Ovary (tissue), 9 donors: ENCODE results near the gene KIF6. TPM values are rescaled to one million over a fixed set of nuclear protein-coding genes. Genes with fewer than 3 reads are reported as not detected.

Source experiments
- DNase-seq, 5 donors: peaks; one replicate each; pipeline ENCODE4 v3.0.0-alpha.2; 2019 to 2020
- H3K27ac ChIP-seq, 2 donors: fragments of 200-600 bp; one replicate each; pipeline versions ENCODE4 v1.5.1 to v1.8.0; 2019 to 2022
- H3K27me3 ChIP-seq: fragments of 200-600 bp; one replicate; pipeline ENCODE4 v1.8.0; 2022
- H3K36me3 ChIP-seq: fragments of 200-600 bp; sonication (generic); one replicate; pipeline ENCODE4 v1.5.1; 2019
- H3K4me1 ChIP-seq: one replicate; pipeline ENCODE4 v1.8.1; 2013; ENCODE audit warnings: mild to moderate bottlenecking, moderate library complexity; ENCODE audit not compliant: insufficient read depth
- H3K4me3 ChIP-seq: fragments of 200-600 bp; sonication (generic); one replicate; pipeline ENCODE4 v1.5.1; 2017
- H3K9me3 ChIP-seq, 2 donors: fragments of 200-600 bp in 1 of 2; sonication (generic) in 1 of 2; one replicate each; pipeline versions ENCODE4 v1.5.1 to v1.8.1; 2013 to 2019; ENCODE audit warnings: mild to moderate bottlenecking in 1 of 2, moderate library complexity in 1 of 2
- EP300 ChIP-seq: sonication (generic); formaldehyde crosslinking; IDR thresholded peaks from one replicate; pipeline ENCODE4 v1.6.1; 2017; ENCODE audit warnings: antibody characterized with exemption
- POLR2A ChIP-seq: fragments of 450-650 bp; IDR thresholded peaks from one replicate; pipeline ENCODE4 v1.6.1; 2017; ENCODE audit warnings: antibody characterized with exemption, mild to moderate bottlenecking, moderate library complexity
- WGBS, 3 donors: extraction: QIAGEN DNeasy Blood & Tissue Kit in 1 of 3; methylation state at CpG; one replicate each; pipeline versions ENCODE4 v1.1.5 to v1.1.7; 2013 to 2017; 5-methylcytosine and 5-hydroxymethylcytosine counted together
- intact Hi-C, 4 donors: fragments of 100-400 bp; cut with DNase I; formaldehyde crosslinking; loops; one replicate each; pipeline versions ENCODE4 v1.11.0 to v1.15.1; 2022 to 2023
- polyA plus RNA-seq, 2 donors: library from polyadenylated mRNA; stranded (reverse); fragments of 200-250 nt in 1 of 2; fragments of 350-450 nt in 1 of 2; fragmentation: Illumina TruSeq in 1 of 2; extraction: RNeasy Lipid Tissue Mini Kit (QIAGEN cat#74804) in 1 of 2; gene quantifications; one replicate each; pipeline ENCODE4 v1.2.3, GENCODE V29; 2013 to 2014
- total RNA-seq, 7 donors: library from RNA; depleted of rRNA in 2 of 7; stranded (reverse); fragments of >200 nt in 2 of 7; fragmentation: NEBNext Ultra II Directional in 3 of 7; extraction: Animal tissue kit (Norgen Biotek cat#: 25700) in 3 of 7; gene quantifications; one replicate each; pipeline versions ENCODE4 v1.1.0 to v1.2.4, GENCODE V29; 2016 to 2023
- TF ChIP-seq, protein P1 (sequence below), 3 donors: fragments of 450-650 bp in 2 of 3; fragments of 200-600 bp in 1 of 3; IDR thresholded peaks; one replicate each; pipeline versions ENCODE4 v1.5.1 to v1.8.0; 2016 to 2022; ENCODE audit warnings: antibody characterized with exemption in 3 of 3, mild to moderate bottlenecking in 1 of 3
- donor health status: DM: no; HTN: no; CAD: no; lungs with moderate emphysema.
- donor health status: DM: no; HTN: no; CAD: no.
- donor health status: Bipolar disorder and iron deficiency.
- donor health status: DM: yes; HTN: yes; CAD: no.
- donor health status: DM: no; HTN: no; CAD: no.
- donor health status: DM: yes; HTN: yes; CAD: no.

The KIF6 gene
- total and polyA plus RNA-seq, 9 donors: 0.12 to 2.1 (median 0.82) TPM

DNA sequence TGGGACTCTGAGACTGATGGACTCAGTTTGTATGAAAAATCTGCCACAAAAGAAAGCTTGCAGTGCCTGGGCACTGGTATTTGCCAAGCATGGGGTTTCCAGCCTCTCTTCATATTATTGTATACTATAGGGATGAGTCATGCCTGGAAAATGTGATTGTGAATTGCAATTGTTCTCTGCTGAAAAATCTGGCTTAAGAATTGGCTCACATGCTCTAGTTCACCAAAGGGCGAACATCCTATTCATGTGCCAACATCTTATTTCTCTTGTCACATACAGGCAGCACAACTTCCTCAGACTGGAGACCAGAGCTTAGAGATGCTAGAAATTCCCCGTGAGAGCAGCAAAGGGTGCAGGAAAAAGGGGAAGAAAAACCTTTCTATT is 299.1 kb downstream of the KIF6 start:
- Histone ChIP-seq H3K4me1 (no peaks in the 10 kb centered on the region), H3K9me3 (no peaks in the 10 kb centered on the region), H3K36me3 (no peaks in the 10 kb centered on the region), H3K27me3 (no peaks in the 10 kb centered on the region), H3K27ac (no peak overlapping the region), H3K4me3 (no peak overlapping the region)
- 38 to 46% (median 41%) methylated on average over 2 of the region's 2 CpGs for WGBS, 3 donors
- TF ChIP-seq, protein P1, sequence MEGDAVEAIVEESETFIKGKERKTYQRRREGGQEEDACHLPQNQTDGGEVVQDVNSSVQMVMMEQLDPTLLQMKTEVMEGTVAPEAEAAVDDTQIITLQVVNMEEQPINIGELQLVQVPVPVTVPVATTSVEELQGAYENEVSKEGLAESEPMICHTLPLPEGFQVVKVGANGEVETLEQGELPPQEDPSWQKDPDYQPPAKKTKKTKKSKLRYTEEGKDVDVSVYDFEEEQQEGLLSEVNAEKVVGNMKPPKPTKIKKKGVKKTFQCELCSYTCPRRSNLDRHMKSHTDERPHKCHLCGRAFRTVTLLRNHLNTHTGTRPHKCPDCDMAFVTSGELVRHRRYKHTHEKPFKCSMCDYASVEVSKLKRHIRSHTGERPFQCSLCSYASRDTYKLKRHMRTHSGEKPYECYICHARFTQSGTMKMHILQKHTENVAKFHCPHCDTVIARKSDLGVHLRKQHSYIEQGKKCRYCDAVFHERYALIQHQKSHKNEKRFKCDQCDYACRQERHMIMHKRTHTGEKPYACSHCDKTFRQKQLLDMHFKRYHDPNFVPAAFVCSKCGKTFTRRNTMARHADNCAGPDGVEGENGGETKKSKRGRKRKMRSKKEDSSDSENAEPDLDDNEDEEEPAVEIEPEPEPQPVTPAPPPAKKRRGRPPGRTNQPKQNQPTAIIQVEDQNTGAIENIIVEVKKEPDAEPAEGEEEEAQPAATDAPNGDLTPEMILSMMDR (IDR thresholded peaks at IDR 0.05): no peak
- no peak for TF ChIP-seq POLR2A
- TF ChIP-seq EP300: no peak
- DNase-seq: no peak
- intact Hi-C loops: no loop called here

DNA sequence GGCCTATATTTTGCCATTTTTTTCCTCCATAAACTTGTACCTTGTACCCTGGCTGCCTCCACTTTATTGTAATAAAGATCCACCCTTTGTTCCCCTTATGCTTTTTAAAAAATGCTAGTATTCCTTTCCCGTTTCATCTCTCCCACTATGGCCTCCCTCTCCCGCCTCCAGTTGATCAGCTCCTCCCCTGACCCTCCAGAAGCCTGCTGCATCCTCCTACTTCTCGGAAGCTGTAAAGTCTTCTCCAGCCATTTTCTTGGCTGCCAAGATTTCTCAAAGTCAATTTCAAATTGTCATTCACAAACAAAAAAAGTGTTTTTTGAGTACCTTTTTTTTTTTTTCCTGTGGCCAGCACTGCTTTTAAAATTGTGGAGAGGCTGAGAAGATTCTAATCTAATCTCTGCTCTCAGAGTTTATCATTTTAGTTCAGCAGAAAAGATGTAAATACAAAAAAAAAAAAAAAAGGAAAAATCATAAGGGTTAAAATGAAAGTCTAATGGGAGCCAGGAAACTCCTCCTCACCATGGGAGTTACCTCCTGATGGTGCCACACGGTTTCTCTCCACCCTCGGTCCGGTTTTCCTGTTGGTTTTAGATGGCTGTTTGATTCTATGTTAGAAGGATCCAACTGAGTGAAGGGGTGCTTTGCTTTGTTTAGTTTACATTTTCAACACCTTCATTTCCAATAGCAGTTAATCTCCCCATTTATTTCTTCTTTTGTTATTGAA is 299.7 kb downstream of the KIF6 start:
- Histone ChIP-seq H3K27ac (no peak overlapping the region), H3K27me3 (no peaks in the 10 kb centered on the region), H3K9me3 (no peaks in the 10 kb centered on the region), H3K4me3 (no peak overlapping the region), H3K4me1 (no peaks in the 10 kb centered on the region), H3K36me3 (no peaks in the 10 kb centered on the region)
- no peak for DNase-seq
- intact Hi-C loops: no loop called here
- 50 to 54% (median 50%) methylated on average over 6 of the region's 6 CpGs for WGBS, 3 donors
- TF ChIP-seq EP300 (no peak), POLR2A (no peak)
- TF ChIP-seq, protein P1 (IDR thresholded peaks at IDR 0.05): no peak

DNA sequence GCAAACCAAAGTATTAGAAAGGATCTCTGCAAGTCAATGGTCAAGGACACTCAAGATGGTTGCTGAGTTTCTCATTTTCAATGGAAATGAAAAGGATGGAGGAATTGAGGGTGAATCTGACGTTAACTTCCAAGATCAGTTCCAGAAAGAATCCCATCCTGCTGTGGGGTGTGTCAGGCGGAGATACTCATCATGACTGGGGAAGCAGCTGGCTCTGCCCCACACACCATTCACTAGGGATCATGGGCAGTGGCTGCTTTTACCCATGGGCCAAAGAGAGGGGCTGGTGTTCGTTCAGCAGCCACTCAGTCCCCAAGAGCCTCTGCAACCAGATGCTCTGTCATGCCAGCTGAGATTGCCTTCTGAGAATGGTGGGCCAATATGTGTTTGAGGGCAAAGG is 300.4 kb downstream of the KIF6 start:
- H3K27ac ChIP-seq: no peak overlapping the region
- H3K36me3 ChIP-seq: no peaks in the 10 kb centered on the region
- H3K4me1 ChIP-seq: no peaks in the 10 kb centered on the region
- H3K4me3 ChIP-seq: no peak overlapping the region
- 91 to 95% (median 95%) methylated on average over 3 of the region's 3 CpGs for WGBS, 3 donors
- TF ChIP-seq EP300 (no peak), POLR2A (no peak)
- TF ChIP-seq, protein P1 (IDR thresholded peaks at IDR 0.05): no peak
- intact Hi-C loops: no loop called here
- no peak for DNase-seq
- H3K27me3 ChIP-seq: no peaks in the 10 kb centered on the region
- H3K9me3 ChIP-seq: no peaks in the 10 kb centered on the region

DNA sequence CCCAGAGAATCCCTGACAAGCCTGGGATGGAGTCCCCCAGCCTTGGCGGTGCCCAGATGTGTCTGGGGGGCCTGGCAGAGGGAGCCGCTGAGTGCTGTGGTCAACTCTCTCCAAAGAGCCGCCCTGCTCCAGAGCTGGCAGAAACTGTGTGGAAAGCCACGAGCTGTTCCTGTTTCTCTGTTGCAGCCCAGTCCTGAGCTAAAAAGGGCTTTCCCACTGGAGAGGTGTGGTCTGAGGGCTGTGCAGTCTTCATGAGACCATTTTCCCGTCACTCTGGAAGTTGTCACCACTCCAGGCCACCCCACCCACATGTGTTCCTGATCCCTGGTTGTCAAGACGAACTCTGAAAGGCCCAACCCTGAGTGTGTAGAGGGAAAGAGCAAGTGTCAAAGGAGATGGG is 303.0 kb downstream of the KIF6 start:
- 74 to 83% (median 83%) methylated on average over 6 of the region's 6 CpGs for WGBS, 3 donors
- DNase-seq: no peak
- no peaks in the 10 kb centered on the region for H3K9me3 ChIP-seq
- no peak overlapping the region for H3K4me3 ChIP-seq
- H3K27ac ChIP-seq: no peak overlapping the region
- no peaks in the 10 kb centered on the region for H3K4me1 ChIP-seq
- intact Hi-C loops: no loop called here
- H3K27me3 ChIP-seq: no peaks in the 10 kb centered on the region
- H3K36me3 ChIP-seq: no peaks in the 10 kb centered on the region
- TF ChIP-seq, protein P1 (IDR thresholded peaks at IDR 0.05): no peak
- no peak for TF ChIP-seq POLR2A
- TF ChIP-seq EP300: no peak
